WI38 (cell line): Measurements from ENCODE around the gene SEC22A.

Experiments used
- H3K4me3 ChIP-seq: 2 replicates; pipeline ENCODE4 v1.5.1; 2011; ENCODE audit warnings: low read depth, mild to moderate bottlenecking, control low read depth, low read length
- TF ChIP-seq, protein P1 (sequence below): IDR thresholded peaks from 2 replicates; pipeline ENCODE4 v1.5.1; 2012; ENCODE audit warnings: low read depth, mild to moderate bottlenecking, control low read depth, low read length

Gene SEC22A

DNA sequence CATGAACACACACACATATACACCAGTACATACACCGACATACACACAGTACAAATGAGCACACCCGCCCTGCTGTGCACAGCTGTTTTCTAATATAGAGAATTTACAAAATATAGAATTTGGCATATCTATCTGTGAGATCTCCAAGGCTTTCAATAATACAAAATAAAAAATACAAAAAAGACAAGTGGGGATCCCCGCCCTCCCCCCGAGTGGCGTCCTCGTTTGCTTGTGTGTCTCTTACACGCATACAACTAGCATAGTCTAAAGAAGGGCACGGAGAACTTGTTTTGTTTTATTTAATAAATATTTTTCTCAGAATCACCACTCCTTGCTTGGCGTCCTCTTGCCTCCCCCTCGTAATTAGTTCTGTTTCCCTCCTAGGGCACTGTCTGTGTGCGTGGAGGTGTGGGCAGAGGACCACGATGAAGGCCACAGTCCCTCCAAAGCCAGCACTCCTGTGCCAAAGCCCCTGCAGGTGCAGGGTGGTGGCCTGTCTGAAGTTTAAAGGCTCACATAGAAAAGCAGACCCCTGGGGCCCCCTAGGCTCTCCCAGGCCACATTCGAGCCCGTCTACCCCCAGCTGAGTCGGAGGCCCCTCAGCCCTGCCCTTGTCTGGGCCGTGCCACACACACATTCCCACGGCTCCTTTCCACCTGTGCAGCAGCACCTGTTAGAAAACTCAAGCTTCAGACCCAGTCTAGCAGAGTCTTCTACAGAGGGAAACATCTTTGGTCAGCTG, 82.1 kb downstream of the SEC22A start:
- TF ChIP-seq, protein P1, sequence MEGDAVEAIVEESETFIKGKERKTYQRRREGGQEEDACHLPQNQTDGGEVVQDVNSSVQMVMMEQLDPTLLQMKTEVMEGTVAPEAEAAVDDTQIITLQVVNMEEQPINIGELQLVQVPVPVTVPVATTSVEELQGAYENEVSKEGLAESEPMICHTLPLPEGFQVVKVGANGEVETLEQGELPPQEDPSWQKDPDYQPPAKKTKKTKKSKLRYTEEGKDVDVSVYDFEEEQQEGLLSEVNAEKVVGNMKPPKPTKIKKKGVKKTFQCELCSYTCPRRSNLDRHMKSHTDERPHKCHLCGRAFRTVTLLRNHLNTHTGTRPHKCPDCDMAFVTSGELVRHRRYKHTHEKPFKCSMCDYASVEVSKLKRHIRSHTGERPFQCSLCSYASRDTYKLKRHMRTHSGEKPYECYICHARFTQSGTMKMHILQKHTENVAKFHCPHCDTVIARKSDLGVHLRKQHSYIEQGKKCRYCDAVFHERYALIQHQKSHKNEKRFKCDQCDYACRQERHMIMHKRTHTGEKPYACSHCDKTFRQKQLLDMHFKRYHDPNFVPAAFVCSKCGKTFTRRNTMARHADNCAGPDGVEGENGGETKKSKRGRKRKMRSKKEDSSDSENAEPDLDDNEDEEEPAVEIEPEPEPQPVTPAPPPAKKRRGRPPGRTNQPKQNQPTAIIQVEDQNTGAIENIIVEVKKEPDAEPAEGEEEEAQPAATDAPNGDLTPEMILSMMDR, result no peak
- no peak overlapping the region for H3K4me3 ChIP-seq

DNA sequence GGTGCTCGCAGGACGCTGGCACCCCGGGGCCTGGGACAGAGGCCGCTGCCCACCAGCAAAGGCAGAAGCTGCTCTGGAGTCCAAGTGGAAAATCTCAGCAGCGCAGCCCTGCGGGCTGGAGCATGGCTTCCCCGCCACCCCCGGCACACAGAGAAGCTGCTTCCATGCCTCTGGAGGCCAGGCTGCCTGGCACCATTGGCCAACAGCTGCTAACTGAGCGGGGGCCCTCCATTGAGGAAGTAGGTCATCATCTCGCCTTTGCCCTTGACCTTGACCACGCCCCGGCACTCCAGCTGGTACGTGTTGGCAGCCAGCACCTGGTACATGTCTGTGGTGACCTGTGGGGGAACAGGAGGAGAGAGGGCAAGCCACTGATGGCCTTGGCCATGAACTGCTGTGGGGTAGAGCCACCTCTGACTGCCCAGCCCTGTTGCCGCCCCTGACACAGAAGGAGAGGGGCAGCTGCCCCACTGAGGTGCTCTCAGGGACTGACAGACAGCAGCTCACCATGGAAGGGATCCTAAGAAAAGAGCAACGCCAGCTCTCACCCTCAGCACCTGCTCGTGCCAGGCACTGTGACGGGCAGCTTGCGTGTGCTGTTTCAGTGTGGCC, 82.8 kb downstream of the SEC22A start:
- no peak overlapping the region for H3K4me3 ChIP-seq
- TF ChIP-seq, protein P1, result no peak

DNA sequence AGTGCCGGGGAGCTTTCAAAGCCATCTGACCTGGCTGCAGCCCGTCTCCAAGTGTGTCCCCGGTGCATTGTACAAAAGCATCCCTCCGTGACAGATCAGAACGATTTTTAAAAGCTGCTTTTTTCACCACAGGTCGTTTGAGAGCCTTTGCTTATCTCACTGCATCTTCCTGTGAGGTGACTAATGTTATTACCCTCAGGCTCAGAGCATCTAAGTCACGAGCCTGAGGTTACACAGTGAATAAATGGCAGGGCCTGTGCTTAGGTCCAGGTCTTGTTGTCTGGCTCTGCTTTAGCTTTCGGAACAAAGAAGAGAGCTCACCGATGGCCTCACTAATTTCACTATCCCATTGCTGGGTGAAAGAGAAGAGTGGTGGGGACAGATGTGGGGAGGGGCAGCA, 83.3 kb downstream of the SEC22A start:
- TF ChIP-seq, protein P1, result no peak

DNA sequence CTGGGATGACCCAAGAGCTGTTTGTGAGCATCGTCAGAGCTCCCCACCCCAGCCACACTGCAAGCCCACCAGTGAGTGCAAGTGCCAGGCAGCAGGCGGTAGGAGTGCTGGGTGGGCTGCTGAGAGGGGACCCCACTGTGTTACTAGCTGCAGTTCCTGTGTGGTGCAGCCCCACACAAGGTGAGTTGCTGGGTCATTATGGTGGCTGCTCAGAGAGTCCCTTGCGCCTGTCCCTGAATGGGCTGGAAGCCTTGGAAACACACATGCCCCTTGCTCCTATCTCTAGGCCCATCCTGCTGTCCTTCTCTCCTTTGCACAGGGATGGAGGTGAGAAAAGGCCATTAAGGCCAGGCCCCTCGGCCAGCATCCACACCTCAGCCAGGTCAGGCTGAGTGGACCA, 83.7 kb downstream of the SEC22A start:
- TF ChIP-seq, protein P1, result no peak
- no peak overlapping the region for H3K4me3 ChIP-seq

More for the DNA sequence above, 83.3 kb downstream of the SEC22A start:
- no peak overlapping the region for H3K4me3 ChIP-seq

DNA sequence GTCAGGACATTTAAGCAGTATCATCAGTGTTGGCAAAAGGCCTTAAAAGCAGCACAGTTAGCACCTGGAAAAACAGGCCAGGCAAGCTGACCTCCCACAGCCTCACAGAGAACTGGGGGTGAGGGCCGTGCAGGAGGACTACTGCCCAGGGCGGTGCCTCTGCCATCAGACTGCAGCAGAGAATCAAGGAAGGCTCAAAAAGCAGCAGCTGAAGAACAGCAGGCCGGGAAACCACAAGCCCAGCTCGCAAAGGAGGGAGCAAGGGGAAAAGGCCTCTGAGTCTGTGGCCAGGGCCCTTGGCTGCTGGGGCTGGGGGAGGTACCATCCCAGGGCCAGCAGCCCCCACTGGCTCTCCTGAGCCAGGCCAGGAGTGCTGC, 84.2 kb downstream of the SEC22A start:
- TF ChIP-seq, protein P1, result no peak

DNA sequence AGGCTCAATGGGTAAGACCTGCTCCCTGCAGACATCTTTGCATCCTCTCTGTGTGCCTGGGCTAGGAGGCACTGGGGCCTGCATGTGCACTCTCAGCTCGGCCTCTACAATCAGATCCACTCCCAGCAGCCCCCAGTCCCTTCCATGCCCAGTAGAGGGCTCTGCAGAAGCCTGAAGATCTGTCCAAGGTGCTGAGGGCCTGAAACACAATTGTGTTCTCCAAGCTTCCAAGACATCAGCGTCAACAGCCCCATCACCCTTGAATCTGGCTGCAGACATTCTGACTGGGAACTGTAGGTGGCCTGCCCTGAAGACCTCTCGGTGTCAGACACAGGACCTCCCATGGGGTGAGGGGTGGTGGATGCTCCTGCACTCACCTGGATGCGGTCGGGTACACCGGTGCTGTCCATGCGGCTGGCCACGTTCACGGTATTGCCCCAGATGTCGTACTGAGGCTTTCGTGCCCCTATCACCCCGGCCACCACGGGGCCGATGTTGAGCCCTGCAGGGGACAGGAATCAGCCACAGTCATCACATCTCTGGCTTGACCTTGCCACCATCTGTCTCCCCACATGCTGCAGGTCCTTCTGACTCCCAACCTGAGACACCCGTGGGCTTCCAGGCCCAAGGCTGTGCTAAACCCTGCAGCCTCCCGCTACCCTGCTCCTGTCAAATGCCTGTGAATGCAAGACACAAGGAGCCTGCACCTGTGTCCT, 84.7 kb downstream of the SEC22A start:
- no peak overlapping the region for H3K4me3 ChIP-seq
- TF ChIP-seq, protein P1, result peak; percentile 99

More for the DNA sequence above, 84.2 kb downstream of the SEC22A start:
- H3K4me3 ChIP-seq, result no peak overlapping the region
